ENCODE results near the gene TEDC2.

GRCh38 chr16:2485811-2486507 is 26.1 kb downstream of the TEDC2 start:
- TF ChIP-seq FOSL2 (IDR thresholded peaks at IDR 0.05; ENCODE audit: borderline replicate concordance, low read depth): no peak
- no peak for TF ChIP-seq TAF1 (IDR thresholded peaks at IDR 0.05; ENCODE audit: borderline replicate concordance, low read depth, low read length)
- TF ChIP-seq, protein P1, sequence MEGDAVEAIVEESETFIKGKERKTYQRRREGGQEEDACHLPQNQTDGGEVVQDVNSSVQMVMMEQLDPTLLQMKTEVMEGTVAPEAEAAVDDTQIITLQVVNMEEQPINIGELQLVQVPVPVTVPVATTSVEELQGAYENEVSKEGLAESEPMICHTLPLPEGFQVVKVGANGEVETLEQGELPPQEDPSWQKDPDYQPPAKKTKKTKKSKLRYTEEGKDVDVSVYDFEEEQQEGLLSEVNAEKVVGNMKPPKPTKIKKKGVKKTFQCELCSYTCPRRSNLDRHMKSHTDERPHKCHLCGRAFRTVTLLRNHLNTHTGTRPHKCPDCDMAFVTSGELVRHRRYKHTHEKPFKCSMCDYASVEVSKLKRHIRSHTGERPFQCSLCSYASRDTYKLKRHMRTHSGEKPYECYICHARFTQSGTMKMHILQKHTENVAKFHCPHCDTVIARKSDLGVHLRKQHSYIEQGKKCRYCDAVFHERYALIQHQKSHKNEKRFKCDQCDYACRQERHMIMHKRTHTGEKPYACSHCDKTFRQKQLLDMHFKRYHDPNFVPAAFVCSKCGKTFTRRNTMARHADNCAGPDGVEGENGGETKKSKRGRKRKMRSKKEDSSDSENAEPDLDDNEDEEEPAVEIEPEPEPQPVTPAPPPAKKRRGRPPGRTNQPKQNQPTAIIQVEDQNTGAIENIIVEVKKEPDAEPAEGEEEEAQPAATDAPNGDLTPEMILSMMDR (IDR thresholded peaks at IDR 0.05): no peak
- no peak for TF ChIP-seq POLR2AphosphoS5 (IDR thresholded peaks at IDR 0.05; ENCODE audit: low read depth, low read length)
- TF ChIP-seq, protein P2, sequence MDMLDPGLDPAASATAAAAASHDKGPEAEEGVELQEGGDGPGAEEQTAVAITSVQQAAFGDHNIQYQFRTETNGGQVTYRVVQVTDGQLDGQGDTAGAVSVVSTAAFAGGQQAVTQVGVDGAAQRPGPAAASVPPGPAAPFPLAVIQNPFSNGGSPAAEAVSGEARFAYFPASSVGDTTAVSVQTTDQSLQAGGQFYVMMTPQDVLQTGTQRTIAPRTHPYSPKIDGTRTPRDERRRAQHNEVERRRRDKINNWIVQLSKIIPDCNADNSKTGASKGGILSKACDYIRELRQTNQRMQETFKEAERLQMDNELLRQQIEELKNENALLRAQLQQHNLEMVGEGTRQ (IDR thresholded peaks at IDR 0.05; ENCODE audit: borderline replicate concordance, low read depth, low read length): no peak
- TF ChIP-seq RCOR1 (IDR thresholded peaks at IDR 0.05; ENCODE audit: low read length): no peak
- TF ChIP-seq ELF1 (IDR thresholded peaks at IDR 0.05): no peak
